ENCODE measurements around the gene TSPAN2. TPM values are rescaled to one million over a fixed set of nuclear protein-coding genes. Genes with fewer than 3 reads are reported as not detected.

The TSPAN2 gene
- total RNA-seq, 1 donor from 2014 or later: 1.1 TPM

DNA sequence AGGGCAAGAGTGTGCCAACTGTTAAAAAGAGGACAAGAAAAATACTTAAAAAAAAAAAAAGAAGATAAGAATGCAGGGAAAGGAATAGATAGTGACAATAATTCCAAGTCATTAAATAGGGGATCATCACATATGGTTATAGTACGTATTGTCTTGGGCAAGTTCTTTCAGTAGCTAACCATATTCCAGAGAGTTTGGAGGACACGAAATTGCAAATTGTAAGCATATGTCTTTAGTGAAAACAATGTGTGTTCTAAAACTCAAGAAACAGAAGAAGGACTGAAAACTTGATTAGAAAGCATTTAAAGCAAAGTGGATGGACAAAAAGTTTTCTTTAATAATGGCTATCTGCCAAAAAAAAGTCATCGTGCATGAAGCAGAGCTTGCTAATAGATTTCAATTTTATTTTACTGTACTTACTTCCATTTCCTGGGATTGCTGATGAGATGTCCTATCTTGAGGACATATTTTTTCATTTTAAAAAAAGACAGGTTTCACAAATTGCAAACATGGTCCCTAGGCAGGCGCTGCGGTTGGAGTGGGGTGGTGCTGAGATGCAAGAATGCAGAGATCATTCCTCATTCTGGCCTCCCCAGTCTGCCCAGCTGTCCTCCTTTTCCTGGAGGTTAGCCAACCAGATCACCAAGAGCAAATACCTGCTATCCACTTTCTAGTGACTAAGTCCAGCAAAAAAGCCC is 11.9 kb downstream of the TSPAN2 start:
- no peak for DNase-seq (ENCODE audit: extremely low read depth, low read depth, low spot score)

DNA sequence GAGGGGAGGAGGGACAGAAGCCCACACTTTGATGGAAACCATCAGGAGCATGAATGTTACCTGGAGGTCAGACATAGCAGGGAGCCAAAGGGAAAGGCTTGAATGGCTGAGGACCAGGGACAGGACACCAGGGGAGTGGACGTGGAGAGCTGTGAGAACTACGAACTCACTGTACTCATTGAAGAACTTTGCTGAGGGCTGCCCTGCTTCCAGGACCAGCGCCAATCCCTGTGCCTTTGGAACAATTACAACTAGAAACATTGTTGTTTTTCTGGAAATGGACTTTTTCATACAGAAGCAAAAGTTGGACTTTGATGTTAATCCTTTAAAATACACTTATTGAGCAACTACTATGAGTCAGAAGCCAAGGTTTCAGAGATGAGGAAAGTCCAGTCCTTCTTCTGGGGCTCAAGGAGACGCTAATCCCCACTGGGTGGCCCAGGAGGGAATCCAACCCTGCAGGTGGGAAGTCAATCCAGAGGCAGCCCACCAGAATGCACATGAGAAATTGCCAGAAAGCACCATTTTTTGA is 12.9 kb downstream of the TSPAN2 start:
- no peak for DNase-seq (ENCODE audit: extremely low read depth, low read depth, low spot score)

DNA sequence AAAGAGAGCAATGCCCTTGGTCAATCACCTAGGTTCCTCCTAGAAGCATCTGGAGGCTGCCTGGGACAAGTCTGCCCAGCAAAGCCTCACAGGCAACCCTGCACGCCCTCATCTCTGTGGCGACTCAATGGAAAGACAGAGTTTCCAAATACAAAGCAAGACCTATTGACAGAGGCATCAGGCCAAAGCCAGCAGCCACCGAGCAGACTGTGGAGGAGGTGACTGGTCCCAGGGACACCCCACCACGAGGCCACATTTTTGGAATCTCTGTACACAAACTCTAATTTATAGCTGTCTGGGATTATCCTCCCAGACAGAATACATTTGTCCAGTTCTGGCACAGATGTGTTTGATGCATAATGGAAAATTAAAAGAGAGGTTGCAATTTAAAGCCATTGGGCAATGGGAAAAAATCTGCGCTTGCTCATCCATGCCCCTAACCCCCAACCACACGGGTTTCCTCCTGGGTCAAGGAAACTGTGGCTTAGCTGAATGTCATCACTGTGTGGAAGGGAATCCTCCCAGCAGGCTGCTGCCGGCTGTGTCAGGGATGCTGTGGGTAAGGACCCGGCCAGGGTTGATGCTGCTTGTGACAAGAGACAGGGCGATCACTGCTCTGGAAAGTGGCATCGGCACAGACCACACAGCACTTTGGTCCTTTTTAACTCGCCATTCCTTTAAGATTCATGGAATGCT is 14.3 kb downstream of the TSPAN2 start:
- no peak for DNase-seq (ENCODE audit: extremely low read depth, low read depth, low spot score)

DNA sequence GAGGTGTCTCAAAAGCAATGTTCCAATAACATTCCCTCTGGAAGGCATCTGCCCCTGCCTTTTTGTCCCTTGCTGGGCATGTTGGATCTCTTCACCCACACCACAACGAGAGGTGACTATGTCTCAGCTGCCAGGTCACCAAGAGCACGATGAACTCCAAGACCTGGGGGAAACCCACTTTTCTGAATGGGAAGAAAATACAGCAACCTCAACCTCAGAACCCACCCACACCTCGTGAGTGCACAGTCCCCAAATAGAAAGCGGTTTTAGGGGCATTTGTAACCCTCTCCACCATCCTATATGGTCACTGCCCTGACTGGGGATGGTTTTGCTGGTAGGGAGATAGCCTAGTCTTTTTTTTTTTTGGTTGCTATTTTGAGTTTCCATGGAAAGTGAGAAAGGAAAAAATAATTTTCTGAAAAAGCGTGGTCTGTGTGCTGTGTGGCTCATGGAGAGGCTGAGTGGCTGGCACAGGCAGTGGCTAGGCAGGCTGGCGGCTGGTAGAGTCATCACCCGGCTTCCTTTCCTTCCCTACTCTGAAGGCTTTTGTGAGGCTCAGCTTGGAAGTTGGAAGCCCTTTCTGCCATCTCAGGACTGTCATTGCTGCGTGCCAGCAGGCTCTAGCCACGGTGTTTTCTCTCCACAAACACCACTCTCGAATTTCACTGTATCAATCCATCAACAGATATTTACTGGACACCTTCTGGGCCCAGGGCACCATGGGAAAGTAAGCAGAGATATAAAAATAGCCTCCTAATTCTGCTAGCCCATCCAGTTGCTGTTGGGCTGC is 15.8 kb downstream of the TSPAN2 start:
- DNase-seq (ENCODE audit: extremely low read depth, low read depth, low spot score): no peak

DNA sequence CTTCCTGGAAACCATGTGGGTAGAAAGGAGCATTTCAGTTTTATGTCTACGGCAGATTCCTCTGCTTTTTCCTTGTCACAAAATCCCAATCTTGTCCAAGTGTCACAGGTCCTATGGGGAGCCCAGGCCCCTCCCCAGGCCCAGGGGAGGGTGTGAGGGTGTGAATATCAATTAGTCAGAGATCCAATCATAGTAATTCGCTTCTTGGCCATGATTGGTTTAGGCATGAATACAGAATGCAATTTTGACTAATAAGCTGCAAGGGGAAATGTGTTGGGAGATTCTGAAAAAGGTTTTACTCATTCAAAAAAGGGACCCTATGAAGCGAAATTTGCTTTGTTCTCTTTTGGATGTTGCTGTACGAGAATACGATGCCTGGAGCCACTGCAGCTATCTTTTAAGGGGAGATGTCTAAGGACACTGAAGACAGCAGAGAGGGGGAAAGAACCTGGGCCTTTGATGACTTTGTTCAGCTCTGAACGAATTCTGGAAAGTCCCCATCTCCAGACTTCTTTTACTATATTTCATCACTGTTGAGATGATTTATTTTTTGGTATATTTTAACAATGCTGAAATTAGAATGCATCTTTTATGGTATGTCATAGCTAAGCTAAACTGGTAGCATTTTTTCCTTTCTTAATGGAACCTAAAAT is 18.2 kb downstream of the TSPAN2 start:
- DNase-seq (ENCODE audit: extremely low read depth, low read depth, low spot score): no peak

DNA sequence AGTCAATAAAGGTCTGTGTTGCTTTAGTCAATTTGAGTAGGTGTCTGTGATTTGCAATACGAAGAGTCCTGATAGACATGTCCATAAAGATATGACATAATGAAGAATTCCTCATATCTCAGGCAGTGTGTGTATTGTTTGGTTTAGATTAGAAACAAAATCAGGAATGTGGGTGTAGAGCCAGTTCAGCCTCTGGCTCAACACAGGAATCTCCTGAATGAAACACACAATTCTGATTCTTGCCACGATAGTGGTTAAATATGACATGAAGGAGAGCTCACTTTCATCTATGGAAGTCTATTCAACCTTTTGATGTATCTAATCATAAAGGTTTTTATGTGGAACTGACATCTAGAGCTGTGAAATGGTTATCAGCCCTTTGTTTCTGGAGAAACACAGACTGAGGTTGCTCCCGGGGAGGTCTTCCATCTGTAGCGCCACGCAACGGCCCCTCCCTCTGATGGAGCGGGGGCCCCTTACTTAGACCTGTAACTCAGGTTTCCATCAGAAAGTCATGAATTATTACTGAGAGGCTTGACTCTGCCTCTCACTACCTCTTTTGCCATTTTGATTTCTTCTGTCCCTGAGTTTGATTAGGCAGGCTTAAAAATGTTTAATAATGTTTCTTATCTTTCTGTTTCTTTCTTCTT is 19.5 kb downstream of the TSPAN2 start:
- DNase-seq (ENCODE audit: extremely low read depth, low read depth, low spot score): no peak

DNA sequence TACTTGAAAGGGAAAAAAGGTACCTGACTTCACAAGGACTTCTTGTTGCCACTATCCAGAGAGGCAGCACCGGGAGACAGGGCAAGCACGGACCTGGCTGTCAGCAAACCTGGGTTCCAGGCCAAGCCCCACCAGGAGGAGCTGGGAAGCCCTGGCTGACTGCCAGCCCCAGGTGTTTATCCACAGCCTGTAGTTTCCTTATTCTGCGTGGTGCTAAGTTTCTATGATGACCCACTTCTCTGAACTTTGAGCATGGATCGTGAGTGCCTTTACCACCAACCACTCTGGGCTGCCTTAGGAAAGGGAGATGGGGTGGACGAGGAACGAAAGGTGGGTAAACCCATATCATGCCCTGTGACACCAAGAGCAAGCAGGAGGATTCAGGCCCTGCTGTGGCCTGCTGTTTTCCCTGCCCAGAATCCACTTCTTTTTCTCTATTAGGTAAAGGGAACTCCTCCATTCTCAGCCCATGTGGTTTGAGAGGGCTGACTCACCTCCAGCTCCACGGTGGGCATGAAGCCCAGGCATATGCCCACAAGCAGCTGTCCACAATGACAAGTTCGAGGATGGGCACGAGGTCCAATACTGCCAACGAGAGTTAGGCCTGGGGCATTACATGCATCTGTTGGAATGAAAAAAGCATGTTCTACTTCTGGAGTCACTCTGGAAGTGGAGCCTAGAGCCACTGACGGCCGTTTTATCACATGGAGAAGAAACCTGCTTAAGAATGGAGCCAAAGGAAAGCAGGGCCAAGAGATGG is 20.3 kb downstream of the TSPAN2 start:
- no peak for DNase-seq (ENCODE audit: extremely low read depth, low read depth, low spot score)

DNA sequence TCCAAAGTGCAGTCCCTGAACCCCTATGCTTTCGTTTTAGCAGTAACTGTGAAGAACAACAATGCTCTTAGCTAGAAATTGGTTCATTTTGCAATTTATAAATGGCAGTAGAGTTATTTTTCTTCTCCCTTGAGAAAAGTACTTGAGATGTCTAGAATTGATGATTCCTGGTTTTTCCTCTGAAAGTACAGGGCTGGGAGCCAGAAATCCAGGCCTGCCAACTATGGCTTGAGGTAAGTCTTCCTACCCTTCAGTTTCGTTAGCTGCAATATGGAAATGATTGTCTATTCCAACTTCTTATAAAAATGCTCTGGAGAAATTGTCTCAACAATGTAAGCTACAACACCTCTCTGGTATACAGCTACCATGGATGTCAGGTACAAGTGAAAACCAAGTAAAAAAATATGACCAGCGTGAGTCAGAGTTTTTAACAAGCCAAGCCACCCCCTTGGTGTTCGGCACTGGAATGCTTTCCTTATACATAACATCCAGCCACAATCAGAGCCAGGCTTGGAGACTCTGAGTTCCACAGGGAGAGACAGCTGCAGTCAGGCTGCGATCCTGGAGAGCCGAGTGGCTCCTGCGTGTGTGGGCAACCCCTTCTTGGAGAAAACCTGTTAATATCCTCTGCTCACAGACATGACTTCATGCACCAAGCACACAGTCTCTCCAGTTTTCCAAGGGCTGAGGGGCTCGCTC is 22.0 kb downstream of the TSPAN2 start:
- DNase-seq (ENCODE audit: extremely low read depth, low read depth, low spot score): no peak

DNA sequence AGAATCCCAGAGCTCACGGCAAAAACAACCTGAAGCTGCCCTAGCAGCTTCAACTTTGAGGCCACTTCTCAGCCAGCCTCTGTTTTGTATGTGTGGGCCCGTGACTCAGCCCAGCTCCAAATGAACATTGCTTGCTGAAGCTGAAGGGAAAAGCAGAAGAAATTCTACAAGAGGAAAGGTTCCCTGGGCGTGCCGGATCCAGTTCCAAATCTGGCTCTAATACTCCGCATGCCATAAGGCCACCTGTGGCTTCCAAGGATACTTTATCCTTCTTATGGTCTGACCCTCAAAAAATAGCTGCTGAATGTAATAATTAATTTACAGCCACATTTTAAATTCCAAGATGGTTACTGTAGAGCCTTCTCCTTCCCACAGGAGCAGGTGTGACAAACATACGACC is 24.3 kb downstream of the TSPAN2 start:
- DNase-seq (ENCODE audit: extremely low read depth, low read depth, low spot score): no peak

DNA sequence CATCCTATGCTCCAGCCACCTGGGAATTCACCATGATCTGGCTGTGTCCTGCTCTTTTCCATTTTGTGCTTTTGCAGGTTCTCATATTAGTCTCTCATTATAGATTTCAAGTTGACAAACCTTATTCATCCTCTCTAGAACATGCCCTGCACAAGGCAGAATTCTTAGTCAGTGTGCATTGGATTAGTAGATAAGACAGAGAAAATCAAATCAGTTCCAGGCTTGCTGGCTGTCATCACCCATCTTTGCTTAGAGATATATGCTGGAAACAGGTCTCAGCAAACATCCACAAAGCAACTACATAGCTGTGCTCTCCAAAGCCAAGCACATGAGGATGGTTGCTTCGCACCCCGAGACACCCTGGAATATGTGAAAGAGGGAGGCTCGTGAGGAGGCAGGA is 24.8 kb downstream of the TSPAN2 start:
- no peak for DNase-seq (ENCODE audit: extremely low read depth, low read depth, low spot score)

DNA sequence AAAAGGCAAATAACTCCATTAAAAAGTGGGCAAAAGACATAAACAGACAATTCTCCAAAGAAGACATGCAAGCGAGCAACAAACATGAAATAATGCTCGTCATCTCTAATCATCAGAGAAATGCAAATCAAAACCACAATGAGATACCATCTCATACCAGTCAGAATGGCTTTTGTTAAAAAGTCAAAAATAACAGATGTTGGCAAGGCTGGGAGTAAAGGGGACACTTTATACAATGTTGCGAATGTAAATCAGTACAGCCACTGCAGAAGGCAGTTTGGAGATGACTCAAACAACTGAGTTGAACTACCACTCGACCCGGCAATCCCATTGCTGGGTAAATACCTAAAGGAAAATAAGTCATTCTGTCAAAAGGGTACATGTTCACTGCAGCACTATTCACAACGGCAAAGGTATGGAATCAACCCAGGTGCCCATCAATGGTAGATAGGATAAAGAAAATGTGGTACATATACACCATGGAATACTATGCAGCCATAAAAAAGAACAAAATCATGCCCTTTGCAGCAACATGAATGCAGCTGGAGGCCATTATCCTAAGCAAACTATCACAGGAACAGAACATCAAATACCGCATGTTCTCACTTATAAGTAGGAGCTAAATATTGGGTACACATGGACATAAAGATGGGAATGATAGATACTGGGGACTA is 25.9 kb downstream of the TSPAN2 start:
- DNase-seq (ENCODE audit: extremely low read depth, low read depth, low spot score): no peak

DNA sequence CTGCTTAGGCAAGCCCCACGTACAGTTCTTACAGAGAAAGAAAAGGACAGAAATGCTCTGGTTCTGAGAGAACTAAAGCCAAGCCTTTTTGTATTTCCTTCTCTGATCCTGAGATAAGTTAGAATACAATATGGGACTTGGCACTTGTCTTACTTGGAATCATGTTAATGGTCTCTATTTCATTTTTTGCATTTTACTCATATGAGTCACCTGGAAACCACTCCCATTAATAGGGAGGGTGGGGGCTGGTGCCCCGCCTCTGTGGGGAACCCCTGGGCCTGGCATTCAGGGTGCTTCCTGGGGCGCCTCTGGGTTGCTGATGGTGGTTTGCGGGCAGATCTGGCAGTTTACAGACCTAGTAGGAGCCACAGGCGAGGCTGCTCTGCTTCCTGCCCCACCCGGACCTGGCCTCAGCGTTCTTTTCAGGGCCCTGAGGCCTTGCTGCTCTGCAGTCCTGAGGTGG is 26.7 kb downstream of the TSPAN2 start:
- no peak for DNase-seq (ENCODE audit: extremely low read depth, low read depth, low spot score)

DNA sequence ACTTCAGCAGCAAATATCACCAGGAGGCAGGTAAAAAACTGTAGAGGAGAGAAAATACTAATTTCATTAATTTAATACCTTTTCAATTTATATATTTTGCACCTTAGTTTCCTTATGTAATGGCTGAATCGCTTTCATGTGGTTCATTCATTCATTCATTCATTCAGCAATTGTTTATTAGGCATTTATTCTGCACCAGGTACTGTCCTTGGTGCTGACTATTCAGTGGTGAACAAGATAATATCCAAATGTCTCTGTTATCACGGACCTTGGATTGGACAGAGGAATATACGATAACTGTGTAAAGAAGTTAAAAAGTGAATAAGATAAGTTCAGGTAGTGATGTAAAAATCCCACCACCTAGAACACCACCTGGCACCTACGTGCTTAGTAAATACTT is 28.8 kb downstream of the TSPAN2 start:
- no peak for DNase-seq (ENCODE audit: extremely low read depth, low read depth, low spot score)

DNA sequence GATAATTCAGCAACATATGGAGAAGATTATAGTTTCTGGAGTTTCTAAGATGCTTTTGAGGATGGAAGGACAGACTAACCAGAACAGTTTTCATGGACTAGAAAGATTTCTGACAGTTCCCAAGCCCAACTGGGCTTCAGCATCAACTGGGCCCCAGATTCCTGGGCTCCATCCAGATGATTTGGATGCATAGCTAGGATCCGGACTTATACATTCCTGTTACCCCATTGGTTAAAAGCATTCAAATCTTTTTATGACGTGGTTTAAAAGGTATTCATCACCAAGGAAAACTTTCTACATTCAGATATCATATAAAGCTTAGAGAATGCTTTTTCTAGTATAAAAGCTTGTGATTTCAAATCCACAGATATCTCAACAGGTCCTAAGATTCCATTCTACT is 30.0 kb downstream of the TSPAN2 start:
- no peak for DNase-seq (ENCODE audit: extremely low read depth, low read depth, low spot score)

DNA sequence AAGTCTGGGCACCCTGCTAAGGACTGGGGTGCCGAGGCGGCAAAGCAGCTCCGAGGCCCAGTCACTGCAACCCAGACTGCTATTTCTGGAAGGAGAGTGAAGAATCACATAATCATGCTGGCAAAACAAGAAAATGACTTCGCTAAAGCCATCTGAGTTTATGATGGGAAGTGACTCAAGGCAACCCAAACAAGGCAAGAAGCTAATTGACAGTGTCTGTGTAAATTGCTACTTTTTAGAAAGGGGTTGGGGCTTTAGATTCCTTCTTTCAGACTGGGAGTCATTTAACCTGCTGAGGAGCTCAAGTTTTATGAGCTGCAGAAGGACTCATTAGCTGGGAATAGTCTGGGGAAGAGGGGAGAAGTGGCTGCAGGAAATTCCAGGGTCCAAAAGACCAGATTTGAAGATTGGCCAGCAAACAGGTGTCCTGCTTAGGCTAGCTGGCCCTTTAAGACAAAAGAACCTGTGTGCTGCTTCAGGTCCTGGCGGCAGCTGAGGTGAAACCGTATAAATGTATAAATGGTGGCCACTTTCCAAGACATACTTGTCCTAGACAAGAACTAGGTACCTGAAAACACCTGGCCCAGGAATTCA is 31.5 kb downstream of the TSPAN2 start:
- DNase-seq (ENCODE audit: extremely low read depth, low read depth, low spot score): no peak

DNA sequence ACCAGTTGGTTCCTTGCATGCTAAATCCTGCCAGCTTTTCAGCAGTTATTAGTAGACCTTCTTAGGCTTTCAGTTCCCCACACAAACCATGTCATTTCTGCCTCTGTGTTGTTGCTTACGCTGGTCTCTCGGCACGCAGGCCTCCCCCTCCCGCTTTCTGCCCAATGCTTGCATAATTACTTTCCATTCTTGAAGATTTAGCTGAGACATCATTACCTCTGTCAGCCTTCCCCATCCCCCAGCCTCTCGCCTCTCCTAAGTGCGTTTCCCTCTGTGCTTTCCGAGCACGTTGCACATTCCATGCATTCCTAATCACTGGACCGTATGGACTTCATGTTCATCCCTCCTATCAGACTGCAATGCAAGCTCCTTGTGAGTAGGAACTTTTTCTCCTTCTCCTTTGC is 32.9 kb downstream of the TSPAN2 start:
- DNase-seq (ENCODE audit: extremely low read depth, low read depth, low spot score): no peak

DNA sequence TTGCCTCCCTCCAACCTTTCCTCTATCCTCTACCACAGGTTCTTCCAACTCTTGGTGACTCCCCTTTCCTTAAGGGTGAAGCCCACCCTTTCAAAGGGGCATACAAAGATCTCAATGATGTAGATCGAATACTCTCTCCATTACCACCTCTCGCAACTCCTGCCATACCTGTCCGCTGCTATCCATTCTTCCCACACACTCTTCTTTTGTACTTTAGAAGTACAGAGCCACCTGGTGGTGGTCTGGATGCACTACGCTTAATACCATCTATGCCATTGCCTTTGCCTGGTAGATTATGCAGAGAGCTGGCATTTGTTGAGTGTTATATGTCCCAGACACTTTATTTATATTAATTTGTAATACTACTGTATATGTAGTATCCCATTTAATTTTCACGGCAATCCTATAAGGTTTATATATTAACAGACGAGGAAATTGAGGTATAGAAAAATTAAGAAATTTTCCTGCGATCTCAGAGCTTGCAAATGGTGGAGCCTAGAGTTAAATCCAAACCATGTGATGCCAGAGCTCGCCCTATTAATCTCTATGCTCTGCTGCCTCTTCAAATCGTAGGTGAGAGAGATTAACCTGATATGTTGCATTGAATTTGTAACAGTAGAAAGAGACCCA is 36.7 kb downstream of the TSPAN2 start:
- peak; percentile 31 for DNase-seq (ENCODE audit: extremely low read depth, low read depth, low spot score)

DNA sequence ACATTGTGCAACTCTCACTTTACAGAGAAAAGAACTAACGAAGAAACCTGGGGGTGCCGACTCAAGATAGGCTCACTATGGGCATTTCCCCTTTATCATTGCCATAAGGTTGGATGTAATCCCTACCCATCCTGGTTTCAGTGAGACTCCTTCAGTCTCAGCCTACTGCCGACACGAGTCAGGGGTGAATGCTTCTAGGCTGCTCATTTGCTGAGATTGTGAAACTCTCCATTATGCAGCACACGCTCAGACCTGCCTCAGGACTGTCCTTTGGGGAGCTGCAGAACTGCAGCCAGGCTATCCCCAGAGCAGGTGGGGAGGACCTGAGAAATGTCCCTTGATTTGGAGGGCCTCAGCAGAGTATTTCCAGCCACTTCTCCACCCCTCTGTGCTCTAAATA is 37.5 kb downstream of the TSPAN2 start:
- no peak for DNase-seq (ENCODE audit: extremely low read depth, low read depth, low spot score)

Measured in glomerular endothelial cell (primary cell).